HG03460 (cell line): ENCODE measurements around the gene NBPF20.
"Not testable (repeated sequence)": the region's sequence is repeated elsewhere in the genome, so short reads cannot be mapped to it uniquely, and the experiment has no call there.

Source experiments
- ATAC-seq: cut with Tn5 transposase; IDR thresholded peaks from one replicate; pipeline ENCODE4 v1.9.1; 2021; ENCODE audit not compliant: unreplicated experiment

The NBPF20 gene, protein sequence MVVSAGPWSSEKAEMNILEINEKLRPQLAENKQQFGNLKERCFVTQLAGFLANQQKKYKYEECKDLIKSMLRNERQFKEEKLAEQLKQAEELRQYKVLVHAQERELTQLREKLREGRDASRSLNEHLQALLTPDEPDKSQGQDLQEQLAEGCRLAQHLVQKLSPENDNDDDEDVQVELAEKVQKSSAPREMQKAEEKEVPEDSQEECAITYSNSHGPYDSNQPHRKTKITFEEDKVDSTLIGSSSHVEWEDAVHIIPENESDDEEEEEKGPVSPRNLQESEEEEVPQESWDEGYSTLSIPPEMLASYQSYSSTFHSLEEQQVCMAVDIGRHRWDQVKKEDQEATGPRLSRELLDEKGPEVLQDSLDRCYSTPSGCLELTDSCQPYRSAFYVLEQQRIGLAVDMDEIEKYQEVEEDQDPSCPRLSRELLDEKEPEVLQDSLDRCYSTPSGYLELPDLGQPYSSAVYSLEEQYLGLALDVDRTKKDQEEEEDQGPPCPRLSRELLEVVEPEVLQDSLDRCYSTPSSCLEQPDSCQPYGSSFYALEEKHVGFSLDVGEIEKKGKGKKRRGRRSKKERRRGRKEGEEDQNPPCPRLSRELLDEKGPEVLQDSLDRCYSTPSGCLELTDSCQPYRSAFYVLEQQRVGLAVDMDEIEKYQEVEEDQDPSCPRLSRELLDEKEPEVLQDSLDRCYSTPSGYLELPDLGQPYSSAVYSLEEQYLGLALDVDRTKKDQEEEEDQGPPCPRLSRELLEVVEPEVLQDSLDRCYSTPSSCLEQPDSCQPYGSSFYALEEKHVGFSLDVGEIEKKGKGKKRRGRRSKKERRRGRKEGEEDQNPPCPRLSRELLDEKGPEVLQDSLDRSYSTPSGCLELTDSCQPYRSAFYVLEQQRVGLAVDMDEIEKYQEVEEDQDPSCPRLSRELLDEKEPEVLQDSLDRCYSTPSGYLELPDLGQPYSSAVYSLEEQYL (N-terminal part only)

DNA sequence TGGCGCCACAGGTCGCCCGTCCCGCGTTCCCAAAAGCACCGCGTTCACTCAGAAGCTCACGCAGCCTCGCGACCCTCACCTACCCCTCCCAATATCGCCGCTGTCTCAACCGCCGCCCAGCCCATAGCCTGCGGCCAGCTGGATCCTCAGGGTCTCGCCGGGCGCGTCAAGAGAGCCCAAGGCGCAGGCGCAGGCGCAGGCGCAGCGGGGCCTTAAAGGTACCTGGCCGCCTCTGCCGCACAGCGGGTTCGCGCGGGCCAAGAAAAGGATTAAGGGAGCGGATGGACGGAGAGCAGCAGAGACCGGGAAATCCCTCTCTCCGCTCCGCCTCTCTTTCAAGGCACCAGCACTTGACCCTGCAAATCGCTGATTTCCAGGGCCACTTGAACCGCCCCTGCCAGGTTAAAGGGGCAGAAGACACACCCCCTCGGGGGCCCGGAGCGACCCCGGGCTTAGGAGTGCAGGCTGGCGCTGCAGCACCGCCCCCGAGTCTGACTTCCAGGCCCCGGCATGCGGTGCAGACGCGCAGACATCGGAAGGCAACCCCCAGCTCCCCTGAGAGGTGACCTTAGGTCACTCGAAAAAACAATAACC is at the start of gene NBPF20:
TSS of gene NBPF20 (minus strand) at position 168 of the 594 bp plus-strand sequence. CDS start 20,331 bp downstream, outside the sequence.
- ATAC-seq = peak; percentile 94

DNA sequence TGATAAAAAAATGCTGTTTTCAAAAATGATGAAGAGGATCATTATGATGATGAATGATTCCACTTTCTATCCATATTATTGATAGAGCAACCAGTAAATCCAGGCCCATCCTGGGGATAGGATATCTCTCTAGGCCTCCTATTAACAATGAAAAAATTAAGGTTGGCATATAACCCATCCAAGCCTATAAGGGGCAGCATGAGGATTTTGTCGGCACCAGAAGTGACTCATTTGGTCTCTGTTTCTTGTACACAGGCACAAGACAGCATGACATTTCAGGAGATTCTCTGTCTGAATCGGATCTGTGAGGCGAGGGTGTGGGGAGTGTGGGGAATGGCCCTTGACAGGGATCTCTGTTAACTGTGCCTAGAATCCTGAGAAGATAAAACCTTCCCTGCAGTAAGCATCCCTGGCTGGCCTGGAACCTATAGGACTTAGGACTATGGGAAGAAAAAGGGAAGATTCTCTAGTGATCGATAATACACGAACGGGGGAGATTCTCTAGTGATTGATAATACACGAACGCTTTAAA is 49.5 kb upstream of the NBPF20 start:
- ATAC-seq = not testable (repeated sequence)

DNA sequence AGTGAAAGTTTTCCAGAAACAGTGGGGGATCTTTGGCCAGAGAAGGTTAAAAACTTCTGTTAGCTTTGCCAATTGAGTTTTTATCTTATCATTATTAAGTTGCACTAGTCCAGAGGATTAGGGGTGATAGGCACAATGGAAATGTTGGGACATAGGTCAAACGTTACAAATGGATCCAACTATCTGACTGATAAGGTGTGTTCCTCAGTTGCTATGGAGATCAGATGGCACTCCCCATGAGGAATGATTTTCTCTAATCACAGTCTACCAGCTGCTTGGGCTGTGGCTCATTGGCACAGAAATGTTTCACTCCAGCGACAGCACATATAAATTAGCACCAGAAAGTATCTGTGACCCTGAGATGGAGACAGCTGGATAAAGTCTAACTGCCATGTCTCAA is 47.3 kb upstream of the NBPF20 start:
- ATAC-seq = not testable (repeated sequence)

DNA sequence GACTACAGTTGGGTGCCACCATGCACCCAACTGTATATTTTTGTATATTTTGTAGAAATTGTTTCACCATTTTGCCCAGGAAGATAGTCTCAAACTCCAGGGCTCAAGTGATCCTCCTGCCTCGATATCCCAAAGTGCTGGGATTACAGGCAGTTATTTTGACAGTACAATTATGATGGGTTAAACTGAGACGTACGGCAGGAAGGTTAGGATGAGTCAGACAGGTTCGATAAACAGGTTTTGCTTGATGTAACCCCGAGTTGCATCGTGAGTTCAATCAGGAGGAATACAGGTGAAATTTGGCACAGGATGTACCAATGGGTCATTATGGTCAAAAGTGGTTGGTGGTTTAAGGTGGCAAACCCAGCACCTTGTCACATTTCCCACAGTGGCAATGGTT is 46.0 kb upstream of the NBPF20 start:
- ATAC-seq = not testable (repeated sequence)

DNA sequence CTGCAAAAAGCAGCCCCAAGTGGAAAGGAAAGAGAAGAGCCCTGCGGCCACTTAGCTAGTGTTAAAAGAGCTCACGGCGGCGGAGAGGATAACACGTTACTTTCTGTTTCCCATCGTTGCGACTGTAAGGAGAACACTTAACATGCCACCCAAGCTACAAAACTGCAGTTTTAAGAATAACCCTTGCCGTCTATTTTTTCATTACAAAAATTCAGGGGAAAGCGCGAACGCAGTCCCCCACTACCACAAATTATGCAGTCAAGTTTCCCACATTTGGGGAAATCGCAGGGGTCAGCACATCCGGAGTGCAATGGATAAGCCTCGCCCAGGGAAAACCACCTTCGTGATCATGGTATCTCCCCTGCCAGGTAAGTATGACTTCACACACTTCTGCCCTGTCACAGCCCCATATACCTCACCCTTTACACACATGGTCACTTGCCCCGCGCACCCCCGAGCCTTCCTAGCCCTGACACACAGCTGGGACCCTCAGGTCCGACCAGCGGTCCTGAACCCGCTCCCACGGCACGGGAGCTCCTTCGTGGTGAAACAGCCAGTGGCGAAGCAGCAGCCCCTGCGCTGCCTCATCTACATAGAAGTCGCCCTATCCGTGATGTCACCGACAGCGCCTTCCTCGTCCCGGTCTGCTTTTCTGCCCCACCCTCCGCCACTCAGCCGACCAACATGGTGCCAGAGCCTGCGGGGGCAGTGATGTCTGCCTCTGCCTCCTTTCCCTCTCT is 40.2 kb upstream of the NBPF20 start:
- ATAC-seq = peak; percentile 87

DNA sequence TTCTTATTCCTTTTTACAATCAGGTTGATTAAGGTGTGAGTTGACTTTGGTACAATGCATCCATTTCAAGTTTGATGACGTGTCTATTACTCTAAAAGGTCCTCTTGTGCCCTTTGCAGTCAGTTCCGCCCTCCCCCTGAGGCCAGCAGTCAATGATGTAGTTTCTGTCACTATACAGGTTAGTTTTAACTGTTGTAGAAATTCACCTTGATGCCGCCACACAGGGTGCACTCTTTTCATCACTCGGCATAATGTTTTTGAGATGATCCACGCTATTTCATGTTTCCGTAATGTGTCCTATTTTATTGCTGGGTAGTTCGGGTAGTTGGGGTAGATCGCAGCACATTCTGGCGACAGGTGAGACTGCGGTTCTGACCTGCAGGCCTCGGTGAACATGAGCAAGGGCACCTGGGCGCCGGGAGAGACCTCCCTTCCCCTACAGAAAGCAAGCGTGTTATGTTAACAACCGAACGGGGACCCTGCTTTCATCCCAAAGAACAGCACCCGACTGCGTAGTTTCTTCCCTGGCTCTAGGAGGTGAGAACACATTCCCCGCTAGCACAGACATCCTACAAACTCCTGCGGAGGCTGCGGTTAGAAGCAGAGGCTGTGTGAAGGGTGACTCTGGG is 39.4 kb upstream of the NBPF20 start:
- not testable (repeated sequence) for ATAC-seq

DNA sequence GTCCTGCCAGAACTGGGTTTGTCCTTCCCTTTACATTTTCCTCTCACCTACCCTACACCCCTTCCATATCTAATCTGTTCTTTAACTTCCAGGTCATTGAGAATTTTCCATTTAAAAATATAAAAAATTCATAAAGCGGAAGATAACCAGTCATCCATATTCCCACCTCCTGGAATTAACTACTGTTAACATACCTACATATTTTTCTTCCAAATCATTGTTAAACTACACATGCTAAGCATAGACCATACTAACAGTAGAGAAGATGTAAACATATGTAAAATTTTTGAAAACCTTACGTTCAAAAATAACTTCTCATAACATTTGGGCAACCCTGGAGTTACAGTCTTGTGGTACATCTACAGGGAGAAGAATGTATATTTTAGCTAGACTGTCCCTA is 38.6 kb upstream of the NBPF20 start:
- ATAC-seq = not testable (repeated sequence)

DNA sequence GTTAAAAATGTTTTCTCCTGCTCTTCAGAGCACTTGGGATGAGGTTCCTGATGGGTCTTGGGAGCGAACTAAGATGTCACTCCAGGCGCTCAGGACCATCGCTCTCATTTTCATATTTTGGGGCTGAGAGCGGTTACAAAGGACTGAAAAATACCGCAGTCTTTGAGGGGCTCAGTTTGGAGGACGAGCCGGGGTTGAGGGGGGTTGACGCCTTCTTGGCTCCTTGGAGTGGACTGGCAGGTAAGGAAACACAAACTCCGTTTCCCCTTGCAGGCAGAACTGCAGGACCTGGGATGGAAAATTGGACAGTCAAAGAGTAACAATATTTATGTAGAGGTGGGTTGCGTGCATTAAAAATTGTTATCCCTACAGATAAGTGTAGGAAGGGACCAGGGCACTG is 35.3 kb upstream of the NBPF20 start:
- not testable (repeated sequence) for ATAC-seq

DNA sequence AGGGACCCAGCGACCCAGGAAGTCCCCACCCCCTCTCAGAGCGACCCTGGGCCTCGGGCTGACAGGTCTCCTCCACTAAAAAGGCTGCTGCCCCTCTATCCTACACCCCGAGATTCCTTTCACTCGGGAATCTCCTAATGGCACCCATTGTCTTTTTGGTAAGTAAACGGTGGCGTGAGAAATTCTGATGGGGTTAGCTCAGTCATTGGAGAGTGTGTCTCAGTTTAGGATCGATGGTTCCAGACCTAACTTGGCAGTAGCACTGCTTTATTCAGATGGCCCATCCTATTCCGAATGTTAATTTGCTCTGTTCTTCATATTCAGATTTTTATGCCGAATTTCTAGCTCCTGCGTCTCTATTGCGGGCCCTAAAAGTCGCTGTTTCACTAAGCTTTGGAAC is 34.6 kb upstream of the NBPF20 start:
- not testable (repeated sequence) for ATAC-seq

DNA sequence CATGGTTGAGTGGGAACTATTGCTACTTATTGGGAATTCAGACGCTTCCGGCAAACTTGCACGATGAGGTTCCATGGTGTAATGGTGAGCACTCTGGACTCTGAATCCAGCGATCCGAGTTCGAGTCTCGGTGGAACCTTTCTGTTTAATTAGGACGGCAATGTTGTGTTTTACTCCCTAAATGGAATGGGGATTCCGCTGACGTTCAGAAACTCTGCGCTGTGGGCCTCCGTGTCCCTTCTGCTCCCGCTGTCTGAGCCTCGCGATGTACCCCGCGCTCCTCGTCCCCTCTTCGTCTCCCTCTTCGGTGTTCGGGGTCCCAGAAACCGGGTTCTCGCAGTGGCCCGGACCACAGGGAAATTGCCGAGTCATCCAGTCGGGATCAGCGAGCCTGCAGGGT is 34.2 kb upstream of the NBPF20 start:
- ATAC-seq = not testable (repeated sequence)

DNA sequence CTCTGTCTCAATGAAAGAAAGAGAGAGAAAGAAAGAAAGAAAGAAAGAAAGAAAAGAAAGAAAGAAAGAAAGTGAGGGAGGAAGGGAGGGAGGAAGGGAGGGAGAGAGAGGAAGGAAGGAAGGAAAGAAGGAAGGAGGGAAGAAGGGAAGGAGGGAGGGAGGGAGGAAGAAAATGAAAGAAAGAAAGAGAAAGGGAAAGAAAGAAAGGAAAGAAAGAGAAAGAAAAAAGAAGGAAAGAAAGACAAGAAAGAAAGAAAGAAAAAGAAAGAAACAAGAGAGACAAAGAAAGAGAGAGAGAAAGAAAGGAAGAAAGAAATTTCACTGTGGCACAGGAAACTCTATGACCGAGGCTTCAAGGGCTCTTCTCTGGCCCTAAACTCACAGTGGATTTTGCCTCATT is 33.7 kb upstream of the NBPF20 start:
- not testable (repeated sequence) for ATAC-seq

DNA sequence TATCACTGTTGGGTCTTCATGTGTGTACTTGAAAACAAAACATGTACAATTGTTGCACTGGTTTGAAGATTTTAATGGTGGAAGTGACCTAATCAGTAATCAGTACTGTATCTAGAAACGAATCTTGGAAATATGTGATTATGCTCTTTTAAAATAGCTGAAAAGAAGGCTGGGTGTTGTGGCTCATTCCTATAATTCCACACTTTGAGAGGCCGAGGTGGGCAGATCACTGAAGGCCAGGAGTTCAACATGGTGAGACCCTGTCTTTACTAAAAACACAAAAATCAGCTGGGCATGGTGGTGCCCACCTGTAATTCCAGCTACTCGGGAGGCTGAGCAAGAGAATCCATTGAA is 29.4 kb upstream of the NBPF20 start:
- ATAC-seq = not testable (repeated sequence)

DNA sequence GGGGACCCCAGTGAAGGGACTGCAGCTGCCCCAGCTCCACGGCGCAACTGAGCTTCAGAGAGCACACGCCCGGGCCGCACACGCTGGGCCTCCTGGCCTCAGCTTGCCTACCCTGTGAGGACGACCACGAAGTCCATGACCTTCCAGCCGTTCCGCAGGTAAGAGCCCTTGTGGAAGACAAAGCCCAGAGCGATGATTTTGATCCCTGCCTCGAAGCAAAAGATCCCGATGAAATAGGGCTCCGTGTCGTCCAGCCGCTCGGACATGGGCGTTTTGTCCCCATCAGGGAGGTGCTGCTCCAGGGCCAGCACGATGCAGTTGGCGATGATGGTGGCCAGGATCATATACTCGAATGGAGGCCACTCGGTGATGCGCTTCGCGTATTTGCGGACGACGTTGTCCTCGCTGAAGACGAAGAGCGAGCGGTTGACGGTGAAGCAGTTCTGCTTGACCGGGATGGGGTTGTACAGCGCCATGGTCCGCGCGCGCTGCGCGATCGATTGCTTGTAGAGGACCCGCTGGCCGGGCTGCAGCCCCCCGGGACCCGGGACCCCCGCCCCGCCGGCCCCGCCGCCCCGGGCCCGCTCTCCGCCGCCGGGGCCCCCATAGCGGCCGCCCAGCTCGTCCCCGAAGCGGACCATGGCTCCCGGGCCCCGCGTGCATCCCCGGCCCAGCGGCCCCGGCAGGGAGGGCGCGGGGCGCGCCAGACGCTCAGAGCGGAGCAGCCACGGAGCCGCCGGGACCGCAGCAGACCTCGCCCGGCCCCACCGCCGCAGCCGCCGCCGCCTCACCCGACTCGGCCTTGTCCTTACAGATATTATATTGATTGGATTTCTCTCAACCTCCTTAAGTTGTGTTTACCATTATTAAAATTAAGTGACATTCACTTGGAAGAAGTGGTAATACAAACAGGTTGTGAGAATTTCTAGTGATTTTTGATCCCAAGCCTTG is 28.7 kb upstream of the NBPF20 start:
- not testable (repeated sequence) for ATAC-seq

DNA sequence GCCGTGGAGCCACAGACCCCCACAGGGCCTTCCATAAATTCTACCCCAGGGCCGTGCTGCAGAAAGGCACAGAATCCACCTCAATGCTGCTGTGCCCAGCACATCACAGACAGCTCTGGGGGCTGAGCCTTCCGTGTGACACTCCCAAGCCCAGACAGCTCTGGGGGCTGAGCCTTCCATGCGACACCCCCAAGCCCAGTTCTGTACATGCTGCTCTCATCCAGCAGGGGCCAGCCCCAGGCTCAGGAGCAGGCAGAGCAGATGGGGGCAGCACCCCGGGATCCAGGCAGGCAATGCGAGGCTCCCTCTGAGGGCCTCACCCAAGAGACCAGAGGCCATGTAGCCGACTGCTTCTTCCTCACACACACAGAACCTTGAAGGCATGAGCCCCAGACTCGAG is 27.1 kb upstream of the NBPF20 start:
- not testable (repeated sequence) for ATAC-seq

DNA sequence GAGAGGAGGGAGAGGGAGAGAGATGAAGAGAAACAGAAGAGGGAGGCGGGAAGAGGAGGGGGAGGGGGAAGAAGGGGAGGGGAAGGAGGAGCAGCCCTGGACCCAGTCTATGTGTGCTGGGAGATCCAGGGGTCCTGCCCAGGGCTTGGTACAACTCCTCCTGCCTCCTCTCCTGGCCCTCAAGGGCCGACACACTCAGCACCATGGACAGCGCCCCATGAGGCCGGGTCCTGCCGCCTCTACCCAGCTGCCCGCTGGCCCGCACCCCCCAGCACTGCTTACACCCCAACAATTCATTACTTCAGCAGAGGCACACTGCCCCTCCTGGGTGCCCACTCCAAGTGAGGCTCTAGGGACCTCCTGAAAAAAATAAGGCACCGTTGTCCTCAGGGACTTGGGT is 26.5 kb upstream of the NBPF20 start:
- not testable (repeated sequence) for ATAC-seq

DNA sequence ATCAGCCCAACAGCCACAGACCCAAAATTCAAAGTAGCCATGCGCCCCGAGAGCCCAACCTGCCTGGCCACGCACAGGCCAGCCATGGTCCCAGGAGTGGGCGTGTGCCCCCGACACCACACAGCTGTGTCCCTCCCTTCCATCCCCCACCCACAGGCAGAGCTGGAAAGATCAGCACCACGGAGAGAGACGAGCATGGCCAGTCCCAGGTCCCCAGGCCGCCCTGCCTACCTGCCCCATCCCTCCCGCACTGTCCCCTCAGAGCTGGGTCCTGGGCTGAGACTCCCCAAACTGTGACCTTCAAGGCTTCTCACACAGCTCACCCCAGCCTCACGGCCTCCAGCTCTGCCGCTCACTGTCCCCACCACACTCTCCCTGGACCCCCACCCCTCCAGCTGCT is 19.8 kb upstream of the NBPF20 start:
- ATAC-seq = not testable (repeated sequence)

DNA sequence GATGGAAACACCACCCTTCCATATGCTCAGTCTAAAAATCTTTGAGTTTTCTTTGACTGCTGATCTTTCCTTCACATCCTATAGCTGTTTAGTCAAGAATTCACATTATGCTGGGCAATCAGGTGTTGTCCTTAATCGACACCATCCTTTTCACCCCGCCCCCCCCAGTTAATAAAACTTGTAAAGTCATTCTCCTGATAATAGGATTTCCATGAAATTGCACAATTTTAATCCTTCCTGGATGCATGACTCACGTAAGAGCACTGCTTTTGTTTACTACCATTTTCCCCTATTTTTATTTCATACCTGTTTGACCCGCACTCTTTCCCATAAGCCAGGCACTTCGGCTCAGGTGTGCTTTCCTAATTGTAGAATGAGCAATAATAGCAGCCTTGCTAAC is 16.9 kb upstream of the NBPF20 start:
- not testable (repeated sequence) for ATAC-seq

DNA sequence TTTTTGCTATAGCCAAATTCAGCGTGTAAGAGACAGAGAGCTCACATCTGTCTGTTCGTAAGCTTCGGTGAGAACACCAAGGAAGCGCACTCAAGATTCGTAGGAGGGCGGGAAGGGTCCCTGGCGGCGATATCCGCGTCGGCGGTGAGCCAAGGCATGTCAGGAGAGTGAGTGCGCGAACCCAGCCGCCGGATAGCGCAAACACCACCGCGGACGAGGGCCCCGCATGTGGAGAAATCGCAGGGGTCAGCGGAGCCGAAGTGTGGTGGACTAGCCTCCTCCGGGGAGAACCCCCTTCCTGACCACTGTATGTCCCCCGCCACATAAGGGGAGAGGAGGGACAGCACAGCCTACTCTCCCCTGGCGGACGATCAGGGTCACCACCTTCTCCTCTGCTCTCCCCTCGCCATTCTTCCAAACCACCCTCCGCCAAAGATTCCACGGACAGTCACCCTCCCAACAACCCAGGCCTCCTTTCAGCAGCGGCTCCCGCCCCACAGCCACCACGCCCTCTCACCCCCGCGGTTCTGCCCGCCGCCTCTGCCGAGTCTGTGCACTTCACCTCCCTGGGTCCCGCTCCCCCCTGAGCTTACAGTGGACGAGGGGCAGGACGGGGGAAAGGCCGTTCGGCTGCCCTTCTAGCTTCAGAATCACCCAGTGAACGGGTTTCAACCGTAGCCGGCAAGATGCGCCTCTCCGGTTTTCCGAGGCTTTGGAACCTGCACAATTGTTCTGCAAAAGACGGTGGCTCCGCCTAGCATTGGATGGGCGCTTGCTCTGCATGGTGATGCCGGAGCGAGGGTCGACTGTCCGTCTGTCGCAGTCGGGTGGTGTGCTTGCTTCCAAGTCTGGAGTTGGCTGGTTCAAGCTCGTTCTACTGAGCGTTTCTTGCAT is 6.2 kb upstream of the NBPF20 start:
- not testable (repeated sequence) for ATAC-seq
